Measurements from ENCODE around the gene SIRPA. TPM values are rescaled to one million over a fixed set of nuclear protein-coding genes. Genes with fewer than 3 reads are reported as not detected.

SIRPA gene
- total RNA-seq, 1 experiment from 2014 or later: 6.0 TPM

- WGBS (ENCODE audit: extremely low coverage, insufficient read length, low lambda C conversion rate): no CpG with 5 or more reads among the region's 25 CpGs
Observed at GRCh38 chr20:1937316-1937976, 42.2 kb downstream of the SIRPA start.

More at GRCh38 chr20:1937316-1937976, 42.2 kb downstream of the SIRPA start:
- Histone ChIP-seq H2BK12ac (ENCODE audit: insufficient read length, low read depth, low read length) (no peak overlapping the region), H4K20me1 (ENCODE audit: control insufficient read depth, insufficient read depth, insufficient read length) (no peaks in the 10 kb centered on the region), H2BK15ac (ENCODE audit: low read depth, low read length) (no peak overlapping the region), H2BK5ac (ENCODE audit: insufficient read length, low read length) (no peak overlapping the region), H3K4me2 (ENCODE audit: insufficient read depth, insufficient read length, low read length) (no peak overlapping the region), H3T11ph (ENCODE audit: low read length) (no peak overlapping the region), H3K4ac (ENCODE audit: low read depth, low read length) (no peak overlapping the region), H2BK20ac (ENCODE audit: low read depth, low read length, poor library complexity, severe bottlenecking) (no peak overlapping the region), H3K79me1 (ENCODE audit: insufficient read depth, low read depth, low read length, poor library complexity, severe bottlenecking) (no peaks in the 10 kb centered on the region), H3K27me3 (ENCODE audit: insufficient read depth, low read length) (no peaks in the 10 kb centered on the region), H2BK120ac (ENCODE audit: low read depth, low read length, poor library complexity, severe bottlenecking) (no peak overlapping the region), H3K9me3 (ENCODE audit: control insufficient read depth, low read depth, low read length) (no peaks in the 10 kb centered on the region), H2AK5ac (ENCODE audit: insufficient read length, low read length) (no peak overlapping the region), H4K91ac (ENCODE audit: insufficient read length, low read depth, low read length) (no peak overlapping the region), H4K5ac (ENCODE audit: insufficient read length, low read depth, low read length) (no peak overlapping the region), H2AFZ (ENCODE audit: low read length) (no peak overlapping the region), H3K14ac (ENCODE audit: insufficient read depth, low read length) (no peak overlapping the region), H4K8ac (replicated peaks; ENCODE audit: insufficient read length, low read depth, low read length) (no peak overlapping the region), H3K9ac (ENCODE audit: extremely low read depth, insufficient read length, low read length) (no peak overlapping the region), H3K27ac (ENCODE audit: insufficient read length, low read depth, low read length) (no peak overlapping the region), H3K23ac (ENCODE audit: insufficient read length, low read depth, low read length) (no peak overlapping the region), H3K79me2 (ENCODE audit: insufficient read depth, low read length) (no peaks in the 10 kb centered on the region), H3K23me2 (ENCODE audit: insufficient read length, low read depth, low read length, poor library complexity, severe bottlenecking) (no peaks in the 10 kb centered on the region), H3K56ac (ENCODE audit: insufficient read length, low read depth, low read length) (no peak overlapping the region), H3K18ac (ENCODE audit: insufficient read length, low read depth, low read length) (no peak overlapping the region), H3K4me1 (ENCODE audit: insufficient read depth, low read length) (no peaks in the 10 kb centered on the region)
- H3K4me1 Mint-ChIP-seq: peaks cover 0 to 8% of the 10 kb centered on the region in 2 experiments; a peak in 1 of 4 replicates
- H3K27ac Mint-ChIP-seq: 0 out of 7 replicates have a peak overlapping the region, but pooled peaks of 1 of the 3 experiments have one; percentile 60
- peaks cover 2 to 10% (median 6%) of the 10 kb centered on the region in 3 experiments; a peak in 5 of 7 replicates for H3K36me3 Mint-ChIP-seq (ENCODE audit: insufficient read depth in 1 of 3, low read depth in 3 of 3)
- no peak for DNase-seq
- no peak overlapping the region for H3K4me3 Mint-ChIP-seq
- no peak for TF ChIP-seq CTCF (conservative IDR thresholded peaks at IDR 0.05)
- H3K9me3 Mint-ChIP-seq: no peaks in the 10 kb centered on the region
- peaks cover 7% of the 10 kb centered on the region for H3K27me3 Mint-ChIP-seq (ENCODE audit: low read depth)

All from H9 (cell line).